GM12874 (cell line): ENCODE results near the gene GNG14.

Experiments used
- TF ChIP-seq, protein P1 (sequence below): IDR thresholded peaks from 2 replicates; pipeline ENCODE4 v1.5.1; 2011; ENCODE audit warnings: low read depth, mild to moderate bottlenecking, control low read depth, low read length, moderate library complexity; ENCODE audit not compliant: insufficient read depth

The GNG14 gene

DNA sequence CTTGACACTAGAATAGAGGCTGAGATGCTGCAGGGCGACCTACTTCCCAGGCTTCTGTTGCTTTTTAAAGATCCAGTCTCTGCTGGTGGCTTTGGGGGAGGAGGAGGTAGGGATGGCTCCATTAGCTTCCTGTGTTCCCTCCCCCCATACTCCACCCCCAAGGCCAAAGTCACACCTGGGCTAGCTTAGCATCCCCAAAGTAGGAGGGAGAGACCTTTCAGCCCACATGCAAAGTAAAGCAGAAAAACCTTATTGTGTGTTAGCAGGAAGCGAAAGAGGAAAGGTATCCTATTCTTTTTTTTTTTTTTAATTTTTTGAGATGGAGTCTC lies 39.2 kb downstream of the GNG14 start:
- TF ChIP-seq, protein P1, sequence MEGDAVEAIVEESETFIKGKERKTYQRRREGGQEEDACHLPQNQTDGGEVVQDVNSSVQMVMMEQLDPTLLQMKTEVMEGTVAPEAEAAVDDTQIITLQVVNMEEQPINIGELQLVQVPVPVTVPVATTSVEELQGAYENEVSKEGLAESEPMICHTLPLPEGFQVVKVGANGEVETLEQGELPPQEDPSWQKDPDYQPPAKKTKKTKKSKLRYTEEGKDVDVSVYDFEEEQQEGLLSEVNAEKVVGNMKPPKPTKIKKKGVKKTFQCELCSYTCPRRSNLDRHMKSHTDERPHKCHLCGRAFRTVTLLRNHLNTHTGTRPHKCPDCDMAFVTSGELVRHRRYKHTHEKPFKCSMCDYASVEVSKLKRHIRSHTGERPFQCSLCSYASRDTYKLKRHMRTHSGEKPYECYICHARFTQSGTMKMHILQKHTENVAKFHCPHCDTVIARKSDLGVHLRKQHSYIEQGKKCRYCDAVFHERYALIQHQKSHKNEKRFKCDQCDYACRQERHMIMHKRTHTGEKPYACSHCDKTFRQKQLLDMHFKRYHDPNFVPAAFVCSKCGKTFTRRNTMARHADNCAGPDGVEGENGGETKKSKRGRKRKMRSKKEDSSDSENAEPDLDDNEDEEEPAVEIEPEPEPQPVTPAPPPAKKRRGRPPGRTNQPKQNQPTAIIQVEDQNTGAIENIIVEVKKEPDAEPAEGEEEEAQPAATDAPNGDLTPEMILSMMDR = no peak

DNA sequence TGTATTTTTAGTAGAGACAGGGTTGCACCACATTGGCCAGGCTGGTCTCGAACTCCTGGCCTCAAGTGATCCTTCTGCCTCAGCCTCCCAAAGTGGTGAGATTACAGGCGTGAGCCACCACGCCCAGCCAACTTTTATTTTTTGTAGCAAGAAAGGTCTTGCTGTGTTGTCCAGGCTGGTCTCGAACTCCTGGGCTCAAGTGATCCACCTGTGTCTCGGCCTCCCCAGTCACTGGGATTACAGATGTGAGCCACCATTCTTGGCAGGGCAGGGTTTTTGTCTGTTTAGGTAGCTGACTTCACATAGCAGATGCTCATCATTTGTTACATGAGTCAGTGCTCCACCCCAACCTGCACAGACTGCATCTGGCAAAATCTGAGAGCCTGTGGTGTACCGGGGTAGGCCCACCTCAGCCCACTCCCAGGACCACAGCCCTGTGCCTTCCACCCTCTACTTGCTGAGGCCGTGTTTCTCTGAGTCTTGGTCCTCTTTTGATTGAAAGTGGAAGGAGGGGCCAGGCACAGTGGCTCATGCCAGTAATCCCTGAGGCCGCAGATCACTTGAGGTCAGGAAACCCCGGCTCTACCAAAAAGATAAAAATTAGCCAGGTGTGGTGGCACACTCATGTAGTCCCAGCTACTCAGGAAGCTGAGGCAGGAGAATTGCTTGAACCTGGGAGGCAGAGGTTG lies 40.1 kb downstream of the GNG14 start:
- TF ChIP-seq, protein P1 = no peak

- TF ChIP-seq, protein P1 = no peak
Observed at GRCh38 chr19:12730064-12730463, 42.3 kb downstream of the GNG14 start.

GRCh38 chr19:12731337-12731736 lies 43.5 kb downstream of the GNG14 start:
- TF ChIP-seq, protein P1 = no peak

GRCh38 chr19:12733369-12734214 lies 45.8 kb downstream of the GNG14 start:
- TF ChIP-seq, protein P1 = peak; percentile 68

- TF ChIP-seq, protein P1 = no peak
Observed at GRCh38 chr19:12736995-12737834, 49.4 kb downstream of the GNG14 start, which contains the start of gene GET3. GET3 (plus strand) TSS chr19:12737497; CDS start chr19:12737506, 9 bp downstream.
